Muscle of arm (tissue), 14 donors: ENCODE results near the gene FBXO48. TPM values are rescaled to one million over a fixed set of nuclear protein-coding genes. Genes with fewer than 3 reads are reported as not detected.
"Not testable (repeated sequence)": the region's sequence is repeated elsewhere in the genome, so short reads cannot be mapped to it uniquely, and the experiment has no call there.

Experiments
- DNase-seq: peaks from one replicate; pipeline ENCODE4 v3.0.0-alpha.2; 2013
- long read RNA-seq, 11 donors: transcript quantifications; one replicate each; lab custom pipeline, GENCODE V29; 2026
- polyA plus RNA-seq, 12 donors: library from polyadenylated mRNA; unstranded; fragments of 120-200 nt; gene quantifications; one replicate each; pipeline ENCODE4 v1.2.1, GENCODE V29; 2013; ENCODE audit not compliant: insufficient read length in 12 of 12

Gene FBXO48
- polyA plus RNA-seq, result 1 to 10 TPM in 10 of 12 donors, not detected in 2; 1.3 to 2.7 (median 1.9) TPM
- long read RNA-seq, donor 1, result 0 reads
- long read RNA-seq, donor 2, result 0 reads
- long read RNA-seq, donor 3, full-length matches to known transcripts, result 1 of 1 reads
- long read RNA-seq, donor 3, partial matches to known transcripts, result 0 of 1 reads
- long read RNA-seq, donor 3, other reads (novel, unspliced or antisense), result 0 of 1 reads
- long read RNA-seq, donor 4, full-length matches to known transcripts, result 1 of 1 reads
- long read RNA-seq, donor 4, partial matches to known transcripts, result 0 of 1 reads
- long read RNA-seq, donor 4, other reads (novel, unspliced or antisense), result 0 of 1 reads
- long read RNA-seq, donor 5, result 0 reads
- long read RNA-seq, donor 6, result 0 reads
- long read RNA-seq, donor 7, result 0 reads
- long read RNA-seq, donor 8, result 0 reads
- long read RNA-seq, donor 9, result 0 reads
- long read RNA-seq, donor 10, full-length matches to known transcripts, result 1 of 1 reads
- long read RNA-seq, donor 10, partial matches to known transcripts, result 0 of 1 reads
- long read RNA-seq, donor 10, other reads (novel, unspliced or antisense), result 0 of 1 reads
- long read RNA-seq, donor 11, full-length matches to known transcripts, result 2 of 2 reads
- long read RNA-seq, donor 11, partial matches to known transcripts, result 0 of 2 reads
- long read RNA-seq, donor 11, other reads (novel, unspliced or antisense), result 0 of 2 reads

DNA sequence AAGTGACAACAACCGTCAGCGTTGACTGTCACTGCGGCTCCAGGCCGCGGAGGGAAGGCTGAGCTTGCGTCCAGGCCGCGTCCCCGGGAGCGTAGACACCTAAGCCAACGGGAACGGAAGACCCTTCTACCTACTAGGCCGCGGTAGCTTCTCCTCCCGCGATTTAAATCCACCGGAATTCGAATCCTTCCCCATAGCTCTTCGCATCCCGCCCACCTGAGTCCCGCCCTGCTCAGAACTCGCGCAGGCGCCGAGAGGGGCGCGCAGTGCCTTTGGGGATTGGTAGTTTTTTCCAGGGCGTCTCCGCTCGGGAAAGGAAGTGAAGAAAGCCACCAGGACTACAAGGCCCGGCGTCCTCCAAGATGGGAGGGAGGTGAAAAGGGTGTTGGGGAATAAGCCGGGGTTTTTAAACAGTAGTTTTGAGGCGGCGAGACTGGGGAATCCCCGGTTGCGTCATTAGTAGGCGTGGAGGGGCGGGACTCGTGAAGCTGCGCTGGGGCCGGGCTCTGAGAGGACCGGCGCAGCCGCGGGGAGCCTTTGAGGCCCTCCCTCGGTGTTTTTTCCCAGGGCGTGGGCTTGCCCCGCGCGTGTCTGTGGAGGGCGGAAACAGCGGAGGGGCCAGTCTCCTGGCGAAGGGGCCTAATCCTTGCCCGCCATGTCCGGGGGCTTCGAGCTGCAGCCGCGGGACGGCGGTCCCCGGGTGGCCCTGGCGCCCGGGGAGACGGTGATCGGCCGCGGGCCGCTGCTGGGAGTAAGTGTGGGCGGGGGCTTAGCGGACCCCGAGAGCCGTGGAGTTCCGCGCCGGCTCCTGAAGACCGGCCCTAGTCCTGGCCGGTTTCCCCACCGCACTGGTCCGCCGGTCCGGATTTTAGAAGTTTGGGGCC, at the start of gene FBXO48, which contains the start of gene APLF:
TSS of gene FBXO48 (minus strand) at position 218 of the 884 bp plus-strand sequence. CDS start 2,149 bp downstream, outside the sequence.
TSS of gene APLF (plus strand) at position 509 of the 884 bp plus-strand sequence. CDS start at position 656, 147 bp downstream.
- peak; percentile 99 for DNase-seq

DNA sequence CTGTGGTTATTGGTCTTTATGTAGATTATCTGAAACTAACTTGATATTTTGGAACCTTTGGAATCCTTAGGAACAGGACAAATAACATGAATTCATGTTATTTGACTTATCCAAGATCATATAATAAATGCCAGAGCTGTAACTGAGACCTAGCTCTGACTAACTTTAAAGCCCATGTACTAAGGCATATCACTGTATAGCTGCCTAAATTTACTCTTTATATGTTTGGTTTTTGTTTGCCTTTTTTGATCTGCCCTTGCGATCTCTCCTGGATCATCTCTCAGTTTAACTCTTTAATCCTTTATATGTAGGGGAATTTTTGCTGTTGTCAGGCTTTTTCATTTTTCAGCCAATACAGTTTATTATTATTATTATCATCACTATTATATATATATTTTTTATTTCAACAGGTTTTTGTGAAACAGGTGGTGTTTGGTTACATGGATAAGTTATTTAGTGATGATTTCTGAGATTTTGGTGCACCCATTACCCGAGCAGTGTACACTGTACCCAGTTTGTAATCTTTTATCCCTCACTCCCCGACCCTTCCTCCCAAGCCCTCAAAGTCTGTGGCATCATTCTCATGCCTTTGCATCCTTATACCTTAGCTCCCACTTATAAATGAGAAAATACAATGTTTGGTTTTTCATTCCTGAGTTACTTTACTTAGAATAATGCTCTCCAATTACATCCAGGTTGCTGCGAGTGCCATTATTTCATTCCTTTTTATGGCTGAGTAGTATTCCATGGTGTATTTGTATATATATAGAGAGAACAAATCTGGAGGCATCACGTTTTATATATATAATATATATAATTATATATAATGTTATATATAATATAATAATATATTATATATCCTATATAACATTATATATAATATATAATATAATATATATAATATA, 49.2 kb upstream of the FBXO48 start:
- no peak for DNase-seq

DNA sequence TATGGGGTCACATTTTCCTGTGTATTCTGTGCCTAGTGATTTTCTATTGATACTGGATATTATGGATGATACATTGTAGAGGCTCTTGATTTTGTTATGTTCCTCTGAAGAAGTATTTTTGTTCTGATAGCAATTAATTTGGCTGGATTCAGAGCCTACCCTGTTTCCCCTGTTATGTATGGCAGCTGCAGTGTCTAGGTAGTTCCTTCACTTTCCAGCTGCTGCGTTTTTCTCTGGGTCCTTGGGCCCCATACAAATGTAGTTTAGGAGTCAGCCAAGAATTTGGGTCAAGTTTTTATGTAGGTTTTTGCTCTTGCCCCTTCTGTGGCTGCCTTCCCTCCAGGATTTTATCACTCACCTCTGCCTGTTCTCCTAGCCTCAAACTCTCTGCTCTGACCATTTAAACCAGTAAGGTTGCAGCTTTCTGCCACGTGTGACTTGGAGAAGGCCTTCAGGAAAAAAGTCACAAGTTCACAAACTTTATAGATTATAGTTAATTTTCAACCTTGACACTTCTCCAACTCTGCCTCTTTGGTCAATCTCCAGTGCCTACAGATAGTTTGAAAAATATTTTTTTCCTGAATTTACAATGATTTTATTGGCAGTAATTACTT, 47.3 kb upstream of the FBXO48 start:
- no peak for DNase-seq

DNA sequence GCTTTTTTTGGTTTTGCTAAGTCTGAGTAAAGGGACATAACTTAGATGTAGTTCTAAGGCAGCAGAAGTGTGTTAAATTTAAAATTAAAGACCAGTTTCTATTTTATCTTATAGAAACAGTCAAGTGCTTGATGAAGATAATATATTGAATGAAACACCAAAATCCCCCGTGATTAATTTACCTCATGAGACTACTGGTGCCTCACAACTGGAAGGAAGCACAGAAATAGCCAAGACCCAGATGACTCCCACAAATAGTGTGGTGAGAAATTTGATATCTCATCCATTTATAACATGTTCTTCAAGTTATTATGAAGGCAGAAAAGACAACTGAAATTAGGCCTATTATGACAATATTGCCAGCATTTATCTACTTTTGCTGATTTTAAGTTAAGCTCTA, 45.9 kb upstream of the FBXO48 start:
- no peak for DNase-seq

GRCh38 chr2:68512326-68512725, 45.2 kb upstream of the FBXO48 start:
- peak; percentile 20 for DNase-seq

DNA sequence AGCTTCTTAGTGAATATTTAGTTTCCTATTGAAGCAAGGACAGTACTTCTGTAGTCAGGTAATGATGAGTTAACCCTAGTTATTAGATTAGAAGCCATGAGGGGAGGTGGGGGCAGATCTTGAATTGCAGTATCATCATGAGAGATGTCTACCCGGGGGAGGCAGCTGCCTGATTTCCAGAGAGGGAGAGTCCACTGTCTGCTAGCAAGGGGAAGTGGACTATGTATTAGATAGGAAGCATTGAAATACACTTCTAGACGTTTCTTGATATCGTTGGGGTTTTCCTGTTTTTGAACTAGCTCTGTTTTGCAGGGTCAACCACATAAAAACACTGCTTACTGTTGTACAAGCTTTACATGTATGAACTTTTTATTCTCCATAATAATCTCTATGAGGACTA, 39.1 kb upstream of the FBXO48 start:
- DNase-seq, result no peak

DNA sequence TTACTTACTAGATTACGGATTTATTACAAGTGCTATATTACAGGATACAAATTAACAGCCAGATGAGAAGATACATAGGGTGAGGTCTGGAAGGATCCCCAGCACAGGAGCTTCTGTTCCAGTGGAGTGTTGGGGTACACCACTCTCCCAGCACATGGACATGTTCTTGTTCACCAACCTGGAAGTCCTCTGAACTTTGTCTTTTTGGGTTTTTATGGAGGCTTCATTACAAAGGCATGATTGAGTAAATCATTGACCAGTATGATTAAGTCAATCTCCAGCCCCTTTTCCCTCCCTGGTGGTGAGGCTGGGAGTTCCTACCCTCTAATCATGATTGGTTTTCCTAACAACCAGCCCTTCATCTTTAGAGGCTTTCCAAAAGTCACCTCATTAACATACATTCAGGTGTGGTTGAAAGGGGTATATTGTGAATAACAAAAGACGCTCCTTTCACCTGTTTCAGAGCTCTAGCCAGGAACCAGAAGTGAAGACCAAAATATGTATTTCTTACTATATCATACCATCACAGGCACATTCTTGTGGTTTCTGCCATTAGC, 38.6 kb upstream of the FBXO48 start:
- DNase-seq, result no peak

DNA sequence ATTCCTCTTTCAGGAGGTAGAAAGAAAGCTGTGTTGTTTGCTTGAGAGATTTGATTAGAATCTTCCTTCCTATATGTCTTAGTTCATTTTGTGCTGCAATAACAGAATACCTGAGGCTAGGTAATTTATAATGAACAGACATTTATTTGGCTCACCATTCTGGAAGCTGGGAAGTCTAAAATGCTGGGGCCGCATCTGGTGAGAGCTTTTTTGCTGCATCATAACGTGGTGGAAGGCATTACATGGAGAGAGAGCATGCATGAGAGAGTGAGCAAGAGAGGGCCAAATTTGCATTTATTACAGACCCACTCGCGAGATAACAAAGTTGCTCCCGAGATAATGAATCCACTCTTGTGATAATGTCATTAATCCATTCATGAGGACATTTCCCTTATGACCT, 34.7 kb upstream of the FBXO48 start:
- DNase-seq, result no peak

- DNase-seq, result no peak
Observed at GRCh38 chr2:68500649-68501048, 33.6 kb upstream of the FBXO48 start.

DNA sequence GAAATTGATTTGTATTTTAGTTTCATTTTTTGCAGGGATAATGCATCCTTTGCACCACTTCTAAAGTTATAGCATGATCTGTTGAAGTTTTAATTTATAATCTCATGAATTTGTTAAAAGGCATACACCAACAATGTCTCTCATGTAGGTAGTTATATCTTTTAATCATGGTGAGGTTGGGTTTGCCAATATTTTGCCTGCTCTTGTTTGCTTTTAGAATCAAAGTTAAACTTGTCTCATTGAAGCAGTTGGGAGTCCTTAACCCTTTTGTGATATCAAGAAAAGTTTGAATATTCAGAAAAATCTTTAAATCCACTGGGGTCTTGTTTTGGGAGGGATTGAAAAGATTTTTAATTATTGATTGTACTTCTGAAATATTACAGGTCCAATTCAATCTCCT, 32.0 kb upstream of the FBXO48 start:
- DNase-seq, result no peak

- DNase-seq, result no peak
Observed at GRCh38 chr2:68491582-68491981, 24.5 kb upstream of the FBXO48 start.

- no peak for DNase-seq
Observed at GRCh38 chr2:68489282-68489681, 22.2 kb upstream of the FBXO48 start.

DNA sequence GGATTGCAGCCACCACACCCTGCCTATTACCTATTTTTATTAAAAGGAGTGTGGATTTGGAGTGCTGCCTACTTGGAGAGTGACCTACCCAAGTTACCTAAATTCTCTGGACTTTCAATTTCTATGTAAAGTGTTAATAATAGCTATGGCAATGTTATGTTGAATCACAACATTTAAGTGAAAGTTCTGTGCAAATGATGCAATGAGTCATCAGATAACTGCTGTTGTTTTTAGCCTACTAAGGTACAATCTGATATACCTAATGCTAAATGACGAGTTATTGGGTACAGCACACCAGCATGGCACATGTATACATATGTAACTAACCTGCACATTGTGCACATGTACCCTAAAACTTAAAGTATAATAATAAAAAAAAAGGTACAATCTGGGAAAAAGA, 21.5 kb upstream of the FBXO48 start:
- not testable (repeated sequence) for DNase-seq

DNA sequence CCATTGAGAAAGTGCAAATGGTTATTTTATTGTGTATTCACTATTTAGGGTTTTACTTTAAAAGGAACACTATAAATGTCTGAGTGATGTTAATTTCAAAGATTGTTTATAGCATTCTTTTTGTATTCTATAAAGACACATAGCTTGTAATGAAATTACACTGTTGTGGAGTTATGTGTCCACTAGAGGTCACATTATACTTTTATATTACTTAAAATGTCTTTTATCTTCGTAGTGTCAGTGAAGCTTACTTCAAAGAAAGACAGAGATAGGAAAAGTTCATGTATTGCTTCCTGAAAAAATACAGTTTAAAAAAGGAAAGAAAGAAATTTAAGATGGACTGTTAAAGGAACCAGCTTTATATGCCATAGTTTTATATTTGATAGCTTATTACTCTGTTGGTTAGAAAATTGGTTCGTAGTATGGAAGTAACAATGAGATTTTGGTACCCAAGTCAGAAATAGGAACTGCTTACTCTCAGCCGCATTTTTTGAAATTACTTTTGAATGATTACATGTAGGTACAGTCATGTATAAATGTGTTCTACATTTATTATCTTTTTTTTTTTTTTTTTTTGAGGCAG, 20.8 kb upstream of the FBXO48 start:
- DNase-seq, result peak; percentile 21

DNA sequence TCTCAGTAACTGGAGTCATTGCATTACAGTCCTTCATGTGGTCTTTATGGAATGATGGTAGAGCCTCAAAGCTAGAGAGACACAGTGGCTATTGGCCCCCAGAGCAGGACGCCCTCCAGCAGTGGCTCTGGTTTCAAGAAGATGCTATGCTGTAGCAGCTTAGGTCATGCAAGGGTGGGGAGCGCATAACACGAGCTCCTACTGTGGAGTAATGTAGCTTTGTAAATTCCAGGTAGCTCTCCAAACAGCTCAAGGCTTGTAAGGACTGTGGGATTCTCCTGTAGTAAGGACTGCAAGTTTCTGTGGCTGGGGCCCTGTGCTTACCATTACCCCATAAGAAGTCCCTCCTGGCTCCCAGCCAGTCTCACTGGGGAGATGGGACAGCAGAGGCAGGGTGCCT, 15.9 kb upstream of the FBXO48 start:
- DNase-seq, result no peak

- no peak for DNase-seq
Observed at GRCh38 chr2:68482296-68482820, 15.3 kb upstream of the FBXO48 start.

GRCh38 chr2:68478688-68479087, 11.6 kb upstream of the FBXO48 start:
- DNase-seq, result no peak

DNA sequence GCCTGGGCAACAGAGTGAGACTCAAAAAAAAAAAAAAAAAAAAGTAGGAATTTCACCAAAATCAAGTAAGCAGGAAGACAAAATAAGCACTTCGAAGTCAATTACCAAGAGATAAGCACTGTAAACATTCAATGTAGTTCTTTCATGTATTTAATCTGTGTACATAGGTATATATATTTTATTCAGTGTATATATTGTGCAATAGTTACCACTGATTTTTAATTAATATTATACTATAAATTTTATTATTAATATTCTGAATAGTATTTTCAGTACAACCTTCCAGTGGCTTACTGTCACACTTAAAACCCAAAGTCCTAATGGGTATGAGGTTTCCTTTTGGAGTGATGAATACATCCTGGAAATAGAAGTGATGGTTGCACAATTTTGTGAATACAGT, 9.4 kb upstream of the FBXO48 start:
- DNase-seq, result no peak

DNA sequence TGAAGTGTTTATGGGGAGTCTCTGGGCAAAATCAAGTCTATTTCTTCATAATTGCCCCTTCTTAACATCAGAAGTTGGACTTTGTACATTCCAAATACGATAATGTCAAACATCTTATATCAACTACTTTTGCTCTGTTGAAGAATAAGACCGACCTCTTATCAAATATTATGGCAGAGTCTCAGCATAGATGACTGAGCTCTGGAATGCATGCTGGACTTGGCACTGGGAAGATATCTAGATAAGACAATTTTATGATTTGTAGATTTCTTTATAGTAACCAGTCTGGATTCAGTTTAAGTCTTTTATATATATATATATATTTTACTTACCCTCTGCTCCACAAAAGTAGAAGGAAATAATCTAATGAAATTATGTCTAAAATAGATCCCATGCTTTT, 8.5 kb upstream of the FBXO48 start:
- no peak for DNase-seq

DNA sequence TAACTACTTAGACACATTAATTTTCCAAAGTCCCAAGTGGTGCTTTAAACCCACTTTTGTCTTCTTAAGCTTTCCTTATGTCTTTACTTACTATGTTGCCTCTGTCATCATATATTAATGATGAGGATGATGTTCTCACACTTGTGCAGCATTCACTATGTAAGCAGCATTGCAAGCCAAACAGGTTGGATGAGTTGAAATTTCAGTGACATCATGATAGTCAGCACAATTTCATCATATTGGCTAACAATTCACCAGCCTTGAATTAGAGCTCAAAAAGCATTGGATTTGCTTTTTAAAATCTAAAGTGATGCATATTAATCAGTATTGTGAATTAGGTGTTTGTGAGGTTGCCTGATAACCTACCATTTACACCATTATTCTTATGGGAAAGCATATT, 8.0 kb upstream of the FBXO48 start:
- DNase-seq, result no peak
